ENCODE data around the gene NUMA1. TPM values are rescaled to one million over a fixed set of nuclear protein-coding genes. Genes with fewer than 3 reads are reported as not detected.

The NUMA1 gene
- total and polyA plus RNA-seq, 9 of the 15 experiments (the other 6 are each of a cell fraction or from before 2014, with no cell fraction given) = 4.1 to 104 (median 51.2) TPM

- no peak for TF ChIP-seq RNF219 (CRISPR knock-in tag; IDR thresholded peaks at IDR 0.05)
- no peak for TF ChIP-seq SMARCC2 (IDR thresholded peaks at IDR 0.05; ENCODE audit: low read depth)
- no peak for TF ChIP-seq ZNF57 (CRISPR knock-in tag; IDR thresholded peaks at IDR 0.05)
- no peak for TF ChIP-seq RBBP5 (IDR thresholded peaks at IDR 0.05; ENCODE audit: borderline replicate concordance, insufficient read depth, low read length, poor library complexity, severe bottlenecking)
- no peak for TF ChIP-seq ZNF449 (CRISPR knock-in tag; IDR thresholded peaks at IDR 0.05)
- no peak for TF ChIP-seq NFXL1 (CRISPR knock-in tag; IDR thresholded peaks at IDR 0.05)
These were observed 89.6 kb downstream of the NUMA1 start (continued) for GRCh38 chr11:71990701-71991100.

- TF ChIP-seq ZSCAN29 (IDR thresholded peaks at IDR 0.05) (no peak), FOXK1 (CRISPR knock-in tag; IDR thresholded peaks at IDR 0.05; ENCODE audit: borderline replicate concordance) (no peak), MECOM (CRISPR knock-in tag; IDR thresholded peaks at IDR 0.05) (no peak), NR2C2 (CRISPR knock-in tag; IDR thresholded peaks at IDR 0.05) (no peak), NR2C2 (tag; IDR thresholded peaks at IDR 0.05) (no peak), ZNF785 (CRISPR knock-in tag; IDR thresholded peaks at IDR 0.05) (no peak), ZNF121 (CRISPR knock-in tag; conservative IDR thresholded peaks at IDR 0.05) (no peak), ZNF431 (CRISPR knock-in tag; IDR thresholded peaks at IDR 0.05) (no peak)
- H3K9me1 ChIP-seq (ENCODE audit: control insufficient read depth, insufficient read depth, low read length) = no peaks in the 10 kb centered on the region
- H4K20me1 ChIP-seq (replicated peaks; ENCODE audit: control insufficient read depth, insufficient read depth, low read length) = no peaks in the 10 kb centered on the region
- no TSS peak for BruUV-seq (replicated peaks)
- CTCF ChIA-PET (ENCODE audit: low intra/inter-chr PET ratio) = no interaction called here
- in situ Hi-C loops (cut with MboI) (no loop called here), intact Hi-C loops (cut with micrococcal nuclease) (no loop called here)
- H3K36me3 ChIP-seq (ENCODE audit: control insufficient read depth, insufficient read depth, low read length) = peaks cover 60% of the 10 kb centered on the region
- no peaks in the 10 kb centered on the region for H3K4me1 ChIP-seq (replicated peaks in 1 of 2; ENCODE audit: control insufficient read depth in 2 of 2, insufficient read depth in 2 of 2, low read length in 2 of 2)
- H3K9ac ChIP-seq (ENCODE audit: insufficient read depth in 1 of 2, low read depth in 2 of 2, low read length in 2 of 2) = no peak overlapping the region
- H3K79me2 ChIP-seq (ENCODE audit: control insufficient read depth, insufficient read depth, low read length) = no peaks in the 10 kb centered on the region
- no peaks in the 10 kb centered on the region for H3K9me3 ChIP-seq (replicated peaks; ENCODE audit: control insufficient read depth, insufficient read depth, low read depth, low read length)
- H3K4me3 ChIP-seq = no peak overlapping the region
- 86% methylated on average over 3 of the region's 3 CpGs for WGBS (ENCODE audit: insufficient coverage, low coverage, missing lambda C conversion rate)
- no peak for FAIRE-seq
- H2AFZ ChIP-seq (ENCODE audit: low read depth, low read length) = no peak overlapping the region
- no peaks in the 10 kb centered on the region for H3K27me3 ChIP-seq (ENCODE audit: control insufficient read depth in 2 of 2, insufficient read depth in 2 of 2, low read length in 2 of 2)
- no peak for ATAC-seq
- H3K4me2 ChIP-seq (ENCODE audit: insufficient read depth, low read length) = no peak overlapping the region
- no peak for DNase-seq (ENCODE audit: extremely low read depth in 1 of 4, low spot score in 3 of 4)
- POLR2A ChIA-PET = interaction anchor here (0.6 kb wide), 1 partner anchor 313 kb away, joined by 3 read pairs; no protein-coding TSS in a partner anchor
- no peak overlapping the region for H3K27ac ChIP-seq (ENCODE audit: extremely low read depth, low read depth, low read length)
These were observed 92.3 kb downstream of the NUMA1 start for GRCh38 chr11:71988050-71988449.

Data from K562 (cell line).